Loucy (cell line): ENCODE results near the gene ZIC1.

ENCODE experiments used
- H2AFZ ChIP-seq: fragments of 200-600 bp; sonication (generic); 2 replicates; pipeline ENCODE4 v1.6.0; 2016; ENCODE audit warnings: antibody characterized with exemption, mild to moderate bottlenecking, low read length, moderate library complexity
- H3F3A ChIP-seq: fragments of 200-600 bp; 2 replicates; pipeline ENCODE4 v1.6.0; 2016; ENCODE audit warnings: antibody characterized with exemption, low read depth, mild to moderate bottlenecking
- H3K27me3 ChIP-seq: fragments of 200-600 bp; sonication (generic); 2 replicates; pipeline ENCODE4 v1.6.1; 2014; ENCODE audit warnings: low read length, mild to moderate bottlenecking; ENCODE audit not compliant: insufficient read depth, poor library complexity, severe bottlenecking
- H3K36me3 ChIP-seq: fragments of 200-600 bp; sonication (generic); 2 replicates; pipeline ENCODE4 v1.6.1; 2016; ENCODE audit warnings: low read length; ENCODE audit not compliant: insufficient read depth
- H3K4me1 ChIP-seq: fragments of 200-600 bp; sonication (generic); 2 replicates; pipeline ENCODE4 v1.5.1; 2014; ENCODE audit warnings: low read length, mild to moderate bottlenecking; ENCODE audit not compliant: insufficient read depth, poor library complexity, severe bottlenecking
- H3K4me2 ChIP-seq: fragments of 200-600 bp; sonication (generic); 2 replicates; pipeline ENCODE4 v1.6.0; 2014; ENCODE audit warnings: antibody characterized with exemption, low read length, low read depth, mild to moderate bottlenecking; ENCODE audit not compliant: poor library complexity, severe bottlenecking
- H3K4me3 ChIP-seq: fragments of 200-600 bp; sonication (generic); 2 replicates; pipeline ENCODE4 v1.5.1; 2014; ENCODE audit warnings: low read length, mild to moderate bottlenecking, mixed read lengths; ENCODE audit not compliant: poor library complexity, severe bottlenecking
- H3K79me2 ChIP-seq: fragments of 200-600 bp; sonication (generic); 2 replicates; pipeline ENCODE4 v1.6.1; 2014; ENCODE audit warnings: low read length; ENCODE audit not compliant: insufficient read depth
- H3K9ac ChIP-seq: fragments of 200-600 bp; sonication (generic); 2 replicates; pipeline ENCODE4 v1.6.0; 2014; ENCODE audit warnings: mild to moderate bottlenecking, low read depth, low read length, moderate library complexity; ENCODE audit not compliant: poor library complexity, severe bottlenecking
- H3K9me2 ChIP-seq: fragments of 200-600 bp; sonication (generic); replicated peaks from 2 replicates; pipeline ENCODE4 v1.6.1; 2016; ENCODE audit warnings: low read depth, low read length, mixed read lengths
- H3K9me3 ChIP-seq: fragments of 200-600 bp; sonication (generic); 2 replicates; pipeline ENCODE4 v1.6.1; 2014; ENCODE audit warnings: mild to moderate bottlenecking, antibody characterized with exemption, low read length, low read depth; ENCODE audit not compliant: insufficient read depth
- H4K20me1 ChIP-seq: fragments of 200-600 bp; sonication (generic); 2 replicates; pipeline ENCODE4 v1.6.0; 2014; ENCODE audit warnings: antibody characterized with exemption, low read length, mild to moderate bottlenecking; ENCODE audit not compliant: insufficient read depth, poor library complexity, severe bottlenecking
- CTCF ChIP-seq: fragments of 200-600 bp; sonication (generic); conservative IDR thresholded peaks from 2 replicates; pipeline ENCODE4 v1.5.1; 2014; ENCODE audit warnings: mild to moderate bottlenecking, antibody characterized with exemption, low read length
- EZH2phosphoT487 ChIP-seq: fragments of 200-600 bp; IDR thresholded peaks from 2 replicates; pipeline ENCODE4 v1.6.1; 2018; ENCODE audit warnings: antibody characterized with exemption, mild to moderate bottlenecking, moderate library complexity, borderline replicate concordance

Gene ZIC1

GRCh38 chr3:147392625-147392946 is 16.6 kb upstream of the ZIC1 start:
- no peak overlapping the region for H3K9ac ChIP-seq
- H3F3A ChIP-seq = no peaks in the 10 kb centered on the region
- no peaks in the 10 kb centered on the region for H3K4me1 ChIP-seq
- no peak overlapping the region for H2AFZ ChIP-seq
- no peak overlapping the region for H3K4me3 ChIP-seq
- H3K9me3 ChIP-seq = no peaks in the 10 kb centered on the region
- TF ChIP-seq CTCF = no peak
- TF ChIP-seq EZH2phosphoT487 = no peak
- H4K20me1 ChIP-seq = no peaks in the 10 kb centered on the region
- no peak overlapping the region for H3K4me2 ChIP-seq
- H3K36me3 ChIP-seq = no peaks in the 10 kb centered on the region
- H3K27me3 ChIP-seq = no peaks in the 10 kb centered on the region
- no peaks in the 10 kb centered on the region for H3K79me2 ChIP-seq
- no peaks in the 10 kb centered on the region for H3K9me2 ChIP-seq

- H3K4me2 ChIP-seq = no peak overlapping the region
- H2AFZ ChIP-seq = no peak overlapping the region
- no peaks in the 10 kb centered on the region for H3K27me3 ChIP-seq
- no peaks in the 10 kb centered on the region for H3F3A ChIP-seq
- H4K20me1 ChIP-seq = no peaks in the 10 kb centered on the region
- no peak overlapping the region for H3K4me3 ChIP-seq
- no peaks in the 10 kb centered on the region for H3K9me2 ChIP-seq
- no peaks in the 10 kb centered on the region for H3K36me3 ChIP-seq
- H3K4me1 ChIP-seq = no peaks in the 10 kb centered on the region
- no peak overlapping the region for H3K9ac ChIP-seq
- no peak for TF ChIP-seq EZH2phosphoT487
- no peak for TF ChIP-seq CTCF
- no peaks in the 10 kb centered on the region for H3K9me3 ChIP-seq
- H3K79me2 ChIP-seq = no peaks in the 10 kb centered on the region
Observed at GRCh38 chr3:147393261-147393942, 15.8 kb upstream of the ZIC1 start.

- no peak overlapping the region for H3K4me3 ChIP-seq
- no peak for TF ChIP-seq CTCF
- no peak for TF ChIP-seq EZH2phosphoT487
- H4K20me1 ChIP-seq = no peaks in the 10 kb centered on the region
- no peaks in the 10 kb centered on the region for H3K4me1 ChIP-seq
- no peak overlapping the region for H3K4me2 ChIP-seq
- no peaks in the 10 kb centered on the region for H3K9me2 ChIP-seq
- no peaks in the 10 kb centered on the region for H3F3A ChIP-seq
- no peaks in the 10 kb centered on the region for H3K9me3 ChIP-seq
- no peak overlapping the region for H2AFZ ChIP-seq
- no peak overlapping the region for H3K9ac ChIP-seq
- H3K36me3 ChIP-seq = no peaks in the 10 kb centered on the region
- no peaks in the 10 kb centered on the region for H3K27me3 ChIP-seq
- no peaks in the 10 kb centered on the region for H3K79me2 ChIP-seq
Observed at GRCh38 chr3:147393943-147394883, 15.0 kb upstream of the ZIC1 start.
